HL-60 (cell line): ENCODE data around the gene P2RY12.

Experiments used
- DNase-seq, 2 experiments: peaks; one replicate each; pipeline ENCODE4 v3.0.0-alpha.2; 2010 to 2020; ENCODE audit warnings: low read depth in 1 of 2, low spot score in 1 of 2
- H3K27ac ChIP-seq: fragments of 250-450 bp; sonication (Bioruptor Pico); replicated peaks from 2 replicates; pipeline ENCODE4 v1.5.1; 2020; ENCODE audit warnings: mild to moderate bottlenecking, moderate library complexity
- H3K27me3 ChIP-seq: fragments of 250-450 bp; sonication (Bioruptor Pico); 2 replicates; pipeline ENCODE4 v1.5.1; 2021; ENCODE audit warnings: mild to moderate bottlenecking, moderate library complexity; ENCODE audit not compliant: insufficient read depth, poor library complexity, severe bottlenecking
- H3K4me3 ChIP-seq: replicated peaks from 2 replicates; pipeline ENCODE4 v1.5.1; 2011; ENCODE audit warnings: mild to moderate bottlenecking, control low read depth, low read length; ENCODE audit not compliant: insufficient read depth
- CTCF ChIP-seq: IDR thresholded peaks from one replicate; pipeline ENCODE4 v1.5.1; 2011; ENCODE audit warnings: low read length, control low read depth, inconsistent platforms; ENCODE audit not compliant: insufficient read depth
- GABPA ChIP-seq: IDR thresholded peaks from 2 replicates; pipeline ENCODE4 v1.6.1; 2012; ENCODE audit warnings: low read depth
- POLR2AphosphoS5 ChIP-seq: IDR thresholded peaks from 2 replicates; pipeline ENCODE4 v1.6.1; 2012; ENCODE audit warnings: low read depth
- REST ChIP-seq: IDR thresholded peaks from 2 replicates; pipeline ENCODE4 v1.6.1; 2012; ENCODE audit warnings: low read depth; ENCODE audit not compliant: insufficient replicate concordance
- SPI1 ChIP-seq: IDR thresholded peaks from 2 replicates; pipeline ENCODE4 v1.6.1; 2012; ENCODE audit warnings: low read depth, mild to moderate bottlenecking, borderline replicate concordance

The P2RY12 gene

GRCh38 chr3:151372063-151372820, 12.3 kb downstream of the P2RY12 start:
- no peaks in the 10 kb centered on the region for H3K27me3 ChIP-seq
- H3K4me3 ChIP-seq = no peak overlapping the region
- no peak overlapping the region for H3K27ac ChIP-seq
- TF ChIP-seq GABPA (no peak), POLR2AphosphoS5 (no peak), CTCF (no peak), REST (no peak), SPI1 (no peak)
- DNase-seq = no peak

GRCh38 chr3:151371526-151371925, 13.0 kb downstream of the P2RY12 start:
- TF ChIP-seq POLR2AphosphoS5 (no peak), REST (no peak), GABPA (no peak), SPI1 (no peak), CTCF (no peak)
- H3K4me3 ChIP-seq = no peak overlapping the region
- DNase-seq = no peak
- no peak overlapping the region for H3K27ac ChIP-seq
- H3K27me3 ChIP-seq = no peaks in the 10 kb centered on the region

- no peak for DNase-seq
- no peak overlapping the region for H3K27ac ChIP-seq
- no peak for TF ChIP-seq REST
- no peak for TF ChIP-seq POLR2AphosphoS5
- no peak for TF ChIP-seq CTCF
- TF ChIP-seq SPI1 = no peak
- TF ChIP-seq GABPA = no peak
- no peak overlapping the region for H3K4me3 ChIP-seq
- H3K27me3 ChIP-seq = no peaks in the 10 kb centered on the region
These were observed 17.1 kb downstream of the P2RY12 start for GRCh38 chr3:151367448-151367847.
